GM23248 (cell line): Measurements from ENCODE around the gene NECAP2. TPM values are rescaled to one million over a fixed set of nuclear protein-coding genes. Genes with fewer than 3 reads are reported as not detected.
"Not testable (repeated sequence)": the region's sequence is repeated elsewhere in the genome, so short reads cannot be mapped to it uniquely, and the experiment has no call there.

Experiments
- DNase-seq: peaks from one replicate; pipeline ENCODE4 v3.0.0-alpha.2; 2015
- H2AFZ ChIP-seq: fragments of 200-600 bp; sonication (generic); 2 replicates; pipeline ENCODE4 v1.6.1; 2016; ENCODE audit warnings: antibody characterized with exemption
- H3F3A ChIP-seq: fragments of 200-600 bp; sonication (generic); 2 replicates; pipeline ENCODE4 v1.6.1; 2016; ENCODE audit warnings: mild to moderate bottlenecking, antibody characterized with exemption, mixed run types; ENCODE audit not compliant: insufficient read depth
- H3K27ac ChIP-seq: fragments of 200-600 bp; sonication (generic); 2 replicates; pipeline ENCODE4 v1.5.1; 2016; ENCODE audit warnings: mild to moderate bottlenecking
- H3K27me3 ChIP-seq: fragments of 200-600 bp; sonication (generic); replicated peaks from 2 replicates; pipeline ENCODE4 v1.6.1; 2016; ENCODE audit warnings: mild to moderate bottlenecking; ENCODE audit not compliant: insufficient read depth
- H3K36me3 ChIP-seq: fragments of 200-600 bp; sonication (generic); 2 replicates; pipeline ENCODE4 v1.6.1; 2016; ENCODE audit warnings: low read depth, mild to moderate bottlenecking
- H3K4me1 ChIP-seq: fragments of 200-600 bp; sonication (generic); 2 replicates; pipeline ENCODE4 v1.6.1; 2016; ENCODE audit warnings: mild to moderate bottlenecking; ENCODE audit not compliant: insufficient read depth
- H3K4me2 ChIP-seq: fragments of 200-600 bp; sonication (generic); one replicate; pipeline ENCODE4 v1.6.1; 2016; ENCODE audit warnings: mild to moderate bottlenecking; ENCODE audit not compliant: unreplicated experiment
- H3K4me3 ChIP-seq: fragments of 200-600 bp; sonication (generic); 2 replicates; pipeline ENCODE4 v1.5.1; 2016; ENCODE audit warnings: mild to moderate bottlenecking
- H3K79me2 ChIP-seq: fragments of 200-600 bp; sonication (generic); 2 replicates; pipeline ENCODE4 v1.6.1; 2016; ENCODE audit warnings: mild to moderate bottlenecking; ENCODE audit not compliant: insufficient read depth
- H3K9ac ChIP-seq: fragments of 200-600 bp; sonication (generic); 2 replicates; pipeline ENCODE4 v1.6.1; 2016; ENCODE audit warnings: mild to moderate bottlenecking
- H3K9me2 ChIP-seq: fragments of 200-600 bp; sonication (generic); 2 replicates; pipeline ENCODE4 v1.6.1; 2016; ENCODE audit warnings: mixed run types, mild to moderate bottlenecking, moderate library complexity; ENCODE audit not compliant: insufficient read depth
- H3K9me3 ChIP-seq: fragments of 200-600 bp; sonication (generic); one replicate; pipeline ENCODE4 v1.6.1; 2017; ENCODE audit warnings: low read depth
- H4K20me1 ChIP-seq: fragments of 200-600 bp; sonication (generic); 2 replicates; pipeline ENCODE4 v1.6.0; 2016; ENCODE audit not compliant: insufficient read depth
- WGBS, 2 experiments: methylation state at CpG; one replicate each; pipeline ENCODE4 v1.1.6; 2015 to 2017; ENCODE audit warnings: low lambda C conversion rate in 2 of 2, low coverage in 1 of 2; ENCODE audit errors: missing lambda C conversion rate in 2 of 2; 5-methylcytosine and 5-hydroxymethylcytosine counted together
- in situ Hi-C: fragments of 300-500 bp; cut with MboI; formaldehyde crosslinking; loops from 2 replicates; pipeline ENCODE4 v1.15.0; 2020
- polyA plus RNA-seq: library from polyadenylated mRNA; unstranded; fragments of >200 nt; fragmentation: Nextera tagmentation; extraction: Ambion mirVana; gene quantifications from 2 replicates; pipeline ENCODE4 v1.2.1, GENCODE V29; 2016
- total RNA-seq: library from RNA; depleted of rRNA; stranded (reverse); fragments of >200 nt; shearing (Covaris generic); gene quantifications from 2 replicates; pipeline ENCODE4 v1.2.3, GENCODE V29; 2014; rRNA removed

NECAP2 gene
- total and polyA plus RNA-seq, 2 experiments from 2014 or later, result 102 to 117 TPM

DNA sequence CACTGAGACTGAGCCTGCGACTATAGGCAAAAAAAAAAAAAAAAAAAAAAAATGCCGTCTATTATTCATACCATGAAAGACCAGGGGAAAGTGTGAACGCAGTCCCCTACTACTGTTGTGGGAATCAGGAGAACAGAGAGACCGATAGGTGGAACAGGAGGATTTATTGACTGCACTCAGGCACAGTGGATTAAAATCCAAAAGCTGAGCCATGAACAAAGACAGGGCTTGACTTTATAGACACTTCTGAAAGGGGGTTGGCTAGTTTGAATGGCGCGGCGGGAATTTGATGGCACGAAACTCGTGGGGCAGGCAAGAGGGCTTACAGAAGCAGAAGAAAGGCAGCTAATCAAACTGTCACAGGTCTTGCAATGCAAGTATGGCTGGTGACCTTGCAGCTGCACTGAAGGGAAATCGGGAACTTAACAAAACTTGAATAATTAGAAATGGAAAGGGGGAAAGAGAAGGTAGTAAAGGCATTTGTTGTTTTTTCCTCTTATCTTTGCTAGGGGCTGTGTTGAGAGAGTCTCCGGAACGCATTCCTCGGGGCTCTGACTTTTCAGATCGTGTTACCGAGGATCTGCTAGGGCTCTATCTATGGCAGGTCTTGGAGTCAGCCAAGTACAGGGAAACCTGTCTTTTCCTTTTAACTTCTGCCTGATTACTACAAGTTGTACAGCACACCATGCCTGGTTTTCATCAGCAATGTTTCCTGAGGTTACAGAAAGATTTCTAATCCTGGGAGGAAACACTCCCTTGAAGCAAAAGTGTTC, 66.0 kb downstream of the NECAP2 start:
- H3K9ac ChIP-seq, H3K9me2 ChIP-seq, H3K27me3 ChIP-seq, H3K4me3 ChIP-seq, H4K20me1 ChIP-seq, H3K27ac ChIP-seq, H2AFZ ChIP-seq, H3K79me2 ChIP-seq, H3K36me3 ChIP-seq, H3F3A ChIP-seq, H3K4me2 ChIP-seq, H3K4me1 ChIP-seq, H3K9me3 ChIP-seq, in situ Hi-C loops, DNase-seq: not testable (repeated sequence)
- WGBS, 2 experiments, result 63 to 65% methylated on average over 15 of the region's 15 CpGs

- 70 to 74% methylated on average over 8 of the region's 8 CpGs for WGBS, 2 experiments
- DNase-seq, result peak; percentile 21
- not testable (repeated sequence) for H3K27me3 ChIP-seq
Measured at GRCh38 chr1:16508861-16509445, 68.4 kb downstream of the NECAP2 start.

More at GRCh38 chr1:16508861-16509445, 68.4 kb downstream of the NECAP2 start:
- H4K20me1 ChIP-seq, H3K79me2 ChIP-seq, H3K9me2 ChIP-seq, H3K4me2 ChIP-seq, H3K9me3 ChIP-seq, H2AFZ ChIP-seq, H3K4me1 ChIP-seq, H3K27ac ChIP-seq, H3K36me3 ChIP-seq, in situ Hi-C loops, H3K9ac ChIP-seq, H3K4me3 ChIP-seq: not testable (repeated sequence)
- peaks cover 10% of the 10 kb centered on the region for H3F3A ChIP-seq

Other genes with a start within 250 kb of the NECAP2 start
- gene ARHGEF19, start 228.1 kb upstream of the NECAP2 start, total RNA-seq, result 8.6 and 12.1 TPM in 2 replicates
- 13.3 and 14.2 TPM in 2 replicates for gene ARHGEF19, start 228.1 kb upstream of the NECAP2 start, polyA plus RNA-seq
- 9.7 and 16.5 TPM in 2 replicates for gene CPLANE2, start 203.5 kb upstream of the NECAP2 start, total RNA-seq
- gene CPLANE2, start 203.5 kb upstream of the NECAP2 start, polyA plus RNA-seq, result 2.6 and 3.5 TPM in 2 replicates
- 20.2 and 27.8 TPM in 2 replicates for gene FBXO42, start 88.2 kb upstream of the NECAP2 start, total RNA-seq
- 16.9 and 17.1 TPM in 2 replicates for gene FBXO42, start 88.2 kb upstream of the NECAP2 start, polyA plus RNA-seq
- gene SZRD1, start 73.5 kb upstream of the NECAP2 start, total RNA-seq, result 78.8 and 92.6 TPM in 2 replicates
- gene SZRD1, start 73.5 kb upstream of the NECAP2 start, polyA plus RNA-seq, result 61.1 and 63.8 TPM in 2 replicates
- gene SPATA21, start 3.3 kb upstream of the NECAP2 start, total RNA-seq, result not detected in 2 replicates
- not detected in 2 replicates for gene SPATA21, start 3.3 kb upstream of the NECAP2 start, polyA plus RNA-seq
- under 0.01 TPM in 1 of 2 replicates, not detected in the other for gene RNU1-1, start 73.6 kb downstream of the NECAP2 start, total RNA-seq
- not detected in 2 replicates for gene RNU1-1, start 73.6 kb downstream of the NECAP2 start, polyA plus RNA-seq
- gene NBPF1, start 172.8 kb downstream of the NECAP2 start, total RNA-seq, result 18.6 and 41.0 TPM in 2 replicates
- gene NBPF1, start 172.8 kb downstream of the NECAP2 start, polyA plus RNA-seq, result 21.2 and 22.5 TPM in 2 replicates
- under 0.01 TPM in 1 of 2 replicates, not detected in the other for gene RNU1-3, start 226.2 kb downstream of the NECAP2 start, total RNA-seq
- gene RNU1-3, start 226.2 kb downstream of the NECAP2 start, polyA plus RNA-seq, result not detected in 2 replicates